HS-5 (cell line): Measurements from ENCODE around the gene NHLH1.
"Not testable (repeated sequence)": the region's sequence is repeated elsewhere in the genome, so short reads cannot be mapped to it uniquely, and the experiment has no call there.

ENCODE experiments used
- DNase-seq: peaks from one replicate; pipeline ENCODE4 v3.0.0-alpha.2; 2012; ENCODE audit warnings: low read depth

Gene NHLH1

DNA sequence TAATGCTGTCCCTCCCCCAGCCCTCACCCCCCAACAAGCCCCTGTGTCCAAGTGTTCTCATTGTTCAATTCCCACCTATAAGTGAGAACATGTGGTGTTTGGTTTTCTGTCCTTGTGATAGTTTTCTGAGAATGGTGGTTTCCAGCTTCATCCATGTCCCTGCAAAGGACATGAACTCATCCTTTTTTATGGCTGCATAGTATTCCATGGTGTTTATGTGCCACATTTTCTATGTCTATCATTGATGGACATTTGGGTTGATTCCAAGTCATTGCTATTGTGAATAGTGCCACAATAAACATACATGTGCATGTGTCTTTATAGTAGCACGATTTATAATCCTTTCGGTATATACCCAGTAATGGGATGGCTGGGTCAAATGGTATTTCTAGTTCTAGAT lies 17.9 kb downstream of the NHLH1 start:
- DNase-seq = not testable (repeated sequence)

DNA sequence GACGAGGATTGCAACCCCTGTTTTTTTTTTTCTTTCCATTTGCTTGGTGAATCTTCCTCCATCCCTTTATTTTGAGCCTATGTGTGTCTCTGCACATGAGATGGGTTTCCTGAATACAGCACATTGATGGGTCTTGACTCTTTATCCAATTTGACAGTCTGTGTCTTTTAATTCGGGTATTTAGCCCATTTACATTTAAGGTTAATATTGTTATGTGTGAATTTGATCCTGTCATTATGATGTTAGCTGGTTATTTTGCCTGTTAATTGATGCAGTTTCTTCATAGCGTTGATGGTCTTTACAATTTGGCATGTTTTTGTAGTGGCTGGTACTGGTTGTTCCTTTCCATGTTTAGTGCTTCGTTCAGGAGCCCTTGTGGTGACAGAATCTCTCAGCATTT lies 21.5 kb downstream of the NHLH1 start:
- DNase-seq = not testable (repeated sequence)

DNA sequence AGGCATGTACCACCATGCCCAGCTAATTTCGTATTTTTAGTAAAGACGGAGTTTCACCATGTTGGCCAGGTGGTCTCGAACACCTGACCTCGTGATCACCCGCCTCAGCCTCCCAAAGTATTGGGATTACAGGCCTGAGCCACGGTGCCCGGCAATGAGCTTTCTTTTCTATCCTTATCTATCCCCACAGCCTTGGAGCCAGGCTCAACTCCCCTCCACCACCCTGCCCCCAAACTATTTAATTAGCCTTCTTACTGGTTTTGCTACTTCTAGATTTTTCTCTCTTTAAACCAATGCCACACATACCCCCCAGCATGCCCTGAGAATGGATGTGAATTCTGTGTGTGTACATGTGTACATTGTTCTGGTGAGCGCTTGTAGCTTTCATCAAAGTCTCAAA lies 27.8 kb downstream of the NHLH1 start:
- no peak for DNase-seq

DNA sequence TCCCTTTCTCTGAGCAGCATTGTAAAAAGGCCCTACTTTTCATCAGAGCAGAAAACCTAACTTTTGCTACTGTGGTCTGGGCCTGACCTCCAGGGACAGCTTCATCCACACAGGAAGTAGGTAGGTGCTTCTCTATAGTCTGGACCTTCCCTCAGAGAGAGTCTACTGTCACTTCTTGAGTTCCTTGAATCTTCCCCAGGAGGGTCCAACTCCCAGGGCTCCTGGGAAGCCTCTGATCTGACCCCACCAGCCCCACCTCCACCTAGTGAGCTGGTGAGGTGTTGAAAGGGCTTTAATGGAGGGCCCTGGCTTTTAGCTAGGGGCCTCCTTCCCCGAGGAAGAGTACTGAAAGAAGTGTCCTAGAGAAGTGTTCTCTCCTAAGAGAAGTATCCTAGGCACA lies 30.8 kb downstream of the NHLH1 start:
- DNase-seq = no peak

DNA sequence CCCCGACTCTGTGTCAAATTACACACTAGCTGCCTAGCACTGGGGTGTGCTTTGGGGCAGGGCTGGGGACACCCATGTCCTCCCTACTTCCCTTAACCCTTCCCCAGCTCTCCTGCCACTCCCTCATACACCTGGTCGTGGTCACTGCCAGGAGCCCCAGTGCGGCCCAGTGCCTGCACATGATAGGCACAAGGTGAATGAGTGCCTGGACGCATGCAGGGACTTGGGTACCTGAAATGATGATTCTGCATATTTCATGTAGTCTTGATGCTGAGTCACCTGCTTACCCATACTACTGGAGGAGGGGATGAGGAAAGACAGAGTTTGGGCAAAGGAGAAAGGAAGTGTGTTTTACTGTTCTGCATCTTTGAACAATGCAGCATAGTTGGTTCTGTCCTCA lies 32.0 kb downstream of the NHLH1 start:
- no peak for DNase-seq

DNA sequence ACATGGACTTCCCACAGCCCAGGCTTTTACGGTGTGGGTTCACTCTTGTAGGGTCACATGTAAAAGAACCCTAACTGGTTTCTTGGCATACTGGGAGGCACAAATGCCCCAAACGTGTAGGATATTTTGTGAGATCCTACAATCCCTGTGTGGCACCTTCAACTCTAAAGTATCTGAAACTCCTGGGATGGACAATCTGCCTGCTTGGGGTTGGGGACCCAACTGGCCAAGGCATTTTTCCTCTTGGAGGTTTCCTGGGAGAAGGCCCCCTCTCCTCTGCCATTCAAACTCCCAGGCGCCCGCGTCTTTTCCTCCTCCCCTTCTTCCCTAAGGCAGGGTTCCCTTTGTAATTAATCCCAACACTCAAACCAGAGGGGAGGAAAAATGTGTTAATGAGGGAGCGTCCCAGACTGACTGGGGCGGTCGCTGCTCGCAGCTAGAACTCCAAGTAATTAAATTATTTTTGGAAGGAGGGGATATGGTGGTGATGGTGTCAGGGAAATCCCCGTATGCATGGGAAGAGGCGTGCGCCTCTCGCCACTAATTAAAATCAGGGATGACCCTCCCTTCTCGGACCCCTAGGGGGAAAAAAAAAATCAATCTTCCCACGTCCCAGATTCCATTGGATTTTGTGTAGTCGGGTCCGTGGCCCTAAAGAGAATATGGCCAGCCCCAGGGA lies 32.8 kb downstream of the NHLH1 start:
- no peak for DNase-seq

DNA sequence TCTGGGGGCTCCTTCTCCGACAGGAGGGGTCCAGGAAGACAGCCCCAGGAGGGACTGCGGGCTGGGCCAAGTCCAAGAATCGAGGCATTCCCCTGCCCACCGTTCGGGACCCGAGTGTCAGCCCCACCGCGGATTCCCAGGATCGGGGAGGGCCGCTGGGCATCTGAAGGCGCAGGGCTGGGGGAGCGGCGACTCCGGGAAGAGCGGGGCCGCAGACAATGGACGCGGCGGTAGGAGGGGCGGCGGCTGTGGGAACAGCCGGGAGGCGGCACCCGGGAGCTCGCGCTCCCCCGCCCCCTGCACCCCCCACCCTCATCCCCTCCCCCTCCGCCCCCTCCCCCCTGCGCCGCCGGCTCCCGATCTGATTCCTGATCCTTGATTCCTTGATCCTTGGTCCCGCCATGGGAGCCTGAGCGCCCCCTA lies 33.4 kb downstream of the NHLH1 start, which contains the start of gene VANGL2:
Gene VANGL2, plus strand, starts transcription at position 342 of the 423 bp plus-strand sequence. CDS start 15,274 bp downstream, outside the sequence.
- DNase-seq = no peak

DNA sequence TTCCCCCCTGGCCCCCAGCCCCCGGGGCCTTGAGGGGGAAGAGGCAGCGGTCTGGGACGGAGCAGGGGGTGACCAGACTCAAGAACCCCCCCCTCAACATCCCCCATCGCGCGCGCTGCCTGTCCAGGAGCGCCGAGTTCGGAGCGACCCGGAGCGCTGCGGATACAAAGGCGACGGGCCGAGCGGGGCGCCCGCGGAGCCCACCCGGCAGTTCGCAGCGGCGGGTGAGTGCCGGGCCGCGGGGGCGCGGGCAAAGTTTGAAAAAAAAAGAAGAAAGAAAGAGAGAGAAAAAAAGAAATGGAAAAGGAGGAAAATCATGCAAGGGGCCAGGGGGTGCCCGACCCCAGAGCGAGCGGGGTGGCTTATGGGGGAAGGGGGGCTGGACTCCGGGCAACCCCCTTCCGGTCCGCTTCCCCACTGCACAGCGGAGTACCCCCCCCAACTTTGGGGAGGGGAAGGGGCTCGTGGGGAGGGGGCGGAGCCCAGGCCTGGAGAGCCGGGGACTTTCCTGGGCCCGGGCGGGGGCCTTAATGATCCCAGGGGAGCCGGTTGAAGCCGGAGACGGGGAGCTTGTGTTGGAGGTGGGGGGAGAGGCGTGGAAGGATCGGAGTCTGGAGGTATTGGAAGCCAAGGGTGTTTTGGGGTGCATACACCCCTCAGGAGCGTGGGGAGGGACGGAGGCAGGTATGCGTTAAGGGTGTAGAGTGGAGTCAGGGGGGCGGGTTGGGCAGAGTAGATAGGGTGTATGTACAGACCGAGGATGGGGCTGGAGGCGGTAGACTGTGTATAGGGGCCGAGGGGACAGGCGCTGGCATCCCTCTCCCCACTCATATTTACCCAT lies 34.0 kb downstream of the NHLH1 start:
- no peak for DNase-seq

DNA sequence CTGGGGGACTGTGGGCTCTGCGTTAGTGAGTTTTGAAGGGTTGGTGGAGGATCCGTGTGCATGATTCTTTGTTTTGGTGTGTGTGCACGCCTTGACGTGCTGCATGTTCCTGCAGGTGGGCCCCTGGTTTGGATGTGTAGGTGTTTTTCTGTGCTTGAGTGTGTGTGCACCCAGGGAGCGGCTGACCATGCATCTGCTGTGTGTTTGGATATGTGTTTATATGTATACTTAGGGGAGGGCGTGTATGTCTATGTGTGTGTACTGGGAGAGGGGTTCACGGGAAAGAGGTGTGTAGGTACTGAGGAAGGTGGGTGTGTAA lies 34.6 kb downstream of the NHLH1 start:
- no peak for DNase-seq

DNA sequence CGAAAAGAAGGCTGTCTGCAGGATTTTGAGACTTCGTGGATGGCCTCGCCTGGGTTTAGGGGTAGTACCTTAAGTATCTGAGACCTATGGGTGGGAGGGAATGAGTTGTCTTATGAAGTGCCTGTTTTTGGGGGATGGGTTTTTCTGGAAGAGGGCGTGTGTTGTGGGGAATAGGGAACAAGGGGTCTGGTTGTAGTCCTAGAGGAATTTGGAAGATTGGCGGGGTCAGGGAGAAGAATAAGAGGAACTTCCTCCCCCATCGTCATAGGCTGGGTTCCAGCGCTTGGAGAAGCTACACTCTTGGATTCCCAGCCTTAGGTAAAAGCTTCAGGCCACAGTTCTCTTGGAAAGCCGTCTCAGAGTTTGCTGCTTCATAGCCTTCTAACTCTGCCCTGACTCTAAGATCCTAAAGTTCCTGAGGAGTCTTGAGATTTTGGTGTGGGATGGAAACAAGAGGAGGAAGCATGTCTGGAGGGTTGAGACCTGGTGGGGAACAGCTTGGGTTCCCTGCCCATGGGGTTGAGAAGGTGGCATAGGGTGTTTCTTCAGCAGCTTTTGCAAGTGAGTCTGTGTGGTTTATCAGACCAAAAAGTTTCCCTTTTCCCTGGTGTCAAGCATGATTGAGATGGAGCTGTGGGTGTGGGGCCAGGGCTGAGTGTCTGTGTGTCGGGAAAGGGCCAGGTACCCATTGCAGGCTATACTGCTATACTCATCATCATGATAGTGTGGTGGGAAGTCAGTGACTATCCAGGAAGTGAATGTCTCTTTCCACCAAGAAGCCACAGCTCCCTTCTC lies 35.3 kb downstream of the NHLH1 start:
- DNase-seq = no peak

DNA sequence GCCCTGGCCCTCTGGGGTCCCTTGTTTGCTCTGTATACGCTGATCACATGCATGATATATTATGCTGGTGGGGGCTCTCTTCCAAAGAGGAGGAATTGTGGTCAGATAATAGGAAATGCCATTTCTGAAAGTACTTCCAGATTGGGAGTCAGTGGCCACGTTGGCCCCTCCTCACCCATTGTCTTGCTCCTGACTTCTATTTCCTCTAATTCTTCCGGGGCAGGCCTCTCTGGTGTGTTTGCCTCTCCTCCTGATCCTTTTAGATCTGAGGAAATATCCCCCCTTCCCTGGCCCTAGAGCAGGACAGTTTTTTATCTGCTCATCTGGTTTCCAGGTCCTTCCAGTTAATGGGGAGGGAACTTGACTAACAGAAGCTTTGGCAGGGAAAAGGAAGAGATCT lies 36.4 kb downstream of the NHLH1 start:
- no peak for DNase-seq

DNA sequence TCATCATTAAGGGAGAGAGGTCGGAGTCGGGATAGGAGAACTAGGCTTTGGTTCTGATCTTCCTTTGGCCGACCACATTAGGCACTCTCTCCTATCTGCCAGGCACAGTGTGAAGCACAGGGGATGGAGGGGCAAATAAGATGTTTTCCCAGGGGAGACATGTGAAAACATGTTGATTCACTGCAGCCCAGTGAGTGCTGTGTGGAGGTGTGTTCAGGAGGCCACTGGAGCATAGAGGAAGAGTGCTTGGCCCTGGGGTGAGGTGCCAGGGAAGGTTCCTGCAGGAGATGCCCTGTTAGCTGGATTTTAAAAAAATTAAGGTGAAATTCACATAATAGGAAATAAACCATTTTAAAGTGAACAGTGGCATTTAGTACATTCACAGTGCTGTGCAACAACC lies 37.2 kb downstream of the NHLH1 start:
- DNase-seq = no peak

DNA sequence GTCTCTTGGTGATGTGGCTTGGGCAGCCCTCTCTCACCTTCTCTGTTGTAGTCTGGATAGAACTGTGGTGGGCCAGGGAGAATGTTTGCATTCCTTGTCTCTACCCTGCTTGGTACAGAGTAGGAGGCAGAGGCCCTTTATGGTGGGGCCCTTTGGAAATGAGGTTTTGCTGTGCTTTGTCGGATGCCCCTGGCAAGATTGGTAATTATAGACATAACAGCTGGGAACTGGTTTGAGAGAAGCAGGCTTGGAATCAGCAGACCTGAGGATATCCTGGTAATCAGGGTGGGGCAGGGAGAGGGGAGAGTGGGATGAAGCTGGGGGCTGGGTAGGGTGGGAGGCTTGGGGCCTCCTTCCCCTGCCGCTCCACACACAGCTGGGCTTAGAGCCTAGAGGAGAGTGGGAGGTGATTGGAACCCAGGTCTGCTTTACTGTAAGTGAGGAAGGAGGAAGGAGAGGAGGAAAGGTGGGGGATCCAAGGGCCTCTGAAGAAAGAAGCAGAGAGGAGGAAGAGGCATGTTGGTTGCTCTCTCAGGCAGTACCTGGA lies 38.5 kb downstream of the NHLH1 start:
- DNase-seq = no peak

DNA sequence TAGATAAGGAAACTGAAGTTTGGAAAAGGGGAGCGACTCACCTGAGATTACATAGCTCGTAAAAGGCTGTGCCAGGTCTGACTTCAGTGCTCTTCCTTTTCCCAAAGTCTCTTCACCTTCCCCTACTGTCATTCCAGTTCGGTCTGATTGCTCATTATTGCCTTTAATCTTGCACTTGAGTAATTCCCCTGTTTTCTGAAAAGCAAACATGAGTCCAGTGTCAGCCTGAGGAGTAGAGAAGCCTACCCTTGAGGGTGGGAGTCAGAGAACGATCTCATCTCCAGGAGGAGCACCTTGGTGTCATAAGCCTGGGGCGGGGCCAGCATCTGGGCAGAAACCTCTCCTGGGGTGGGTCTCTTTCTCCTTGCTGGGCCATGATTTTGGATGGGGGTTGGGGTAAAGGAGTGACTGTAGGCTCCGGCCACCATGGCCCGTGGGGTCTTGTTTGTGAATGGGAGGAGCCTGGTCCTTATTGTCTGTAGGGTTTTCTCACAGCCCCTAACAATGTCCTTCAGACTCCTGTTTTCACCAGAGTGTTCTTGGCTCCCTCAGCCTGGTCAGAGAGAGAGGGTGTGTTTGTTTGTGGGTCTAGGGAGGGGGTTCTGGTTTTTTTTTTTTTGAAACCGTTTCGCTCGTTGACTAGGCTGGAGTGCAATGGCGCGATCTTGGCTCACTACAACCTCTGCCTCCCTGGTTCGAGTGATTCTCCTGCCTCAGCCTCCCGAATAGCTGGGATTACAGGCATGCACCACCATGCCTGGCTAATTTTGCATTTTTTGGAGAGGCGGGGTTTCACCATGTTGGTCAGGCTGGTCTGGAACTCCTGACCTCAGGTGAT lies 39.5 kb downstream of the NHLH1 start:
- no peak for DNase-seq

DNA sequence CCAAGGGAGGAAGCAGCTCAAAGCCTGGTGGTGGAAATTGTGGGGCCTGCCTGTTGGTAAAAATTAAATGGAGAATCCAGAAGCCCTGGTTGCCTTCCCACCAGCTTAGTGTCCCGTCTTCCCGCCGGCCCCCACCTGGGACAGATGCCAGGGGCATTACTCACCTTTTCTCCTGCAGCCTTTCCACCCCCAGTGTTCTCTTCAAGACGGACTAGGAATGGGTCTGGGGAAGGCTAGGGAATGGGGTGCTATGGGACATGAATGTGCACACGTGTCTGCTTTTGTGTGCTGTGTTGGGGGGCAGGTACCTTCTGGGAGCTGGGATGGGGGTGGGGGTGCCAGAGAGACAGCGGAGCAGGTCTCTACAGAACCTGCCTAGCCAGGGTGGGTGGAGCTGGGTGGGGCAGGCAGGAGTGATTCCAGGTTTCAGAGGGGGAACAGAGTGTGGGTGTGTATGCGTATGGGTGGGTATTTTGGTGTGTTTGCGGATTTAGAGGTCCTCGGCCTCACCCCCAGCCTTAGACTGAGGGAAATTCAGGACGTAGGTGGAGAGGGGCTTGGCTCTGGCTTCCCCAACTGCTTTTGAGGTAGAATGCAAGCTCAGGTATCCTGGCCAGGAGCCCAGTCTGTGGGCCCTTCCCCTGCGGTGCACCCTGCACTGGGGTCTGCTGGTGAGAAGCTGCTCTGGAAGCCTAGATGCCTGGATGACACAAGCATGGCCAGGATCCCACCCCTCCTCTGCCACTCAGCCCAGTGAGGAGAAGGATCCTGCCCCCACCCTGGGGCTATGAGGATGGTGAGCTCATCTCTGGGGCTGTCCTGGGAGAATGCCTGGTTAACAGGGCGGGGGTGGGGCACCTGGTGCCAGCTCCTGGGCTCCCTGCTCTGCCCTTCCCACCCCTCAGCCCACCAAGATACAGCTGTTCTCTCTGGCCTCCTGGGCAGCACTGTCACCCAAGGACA lies 41.2 kb downstream of the NHLH1 start:
- no peak for DNase-seq

DNA sequence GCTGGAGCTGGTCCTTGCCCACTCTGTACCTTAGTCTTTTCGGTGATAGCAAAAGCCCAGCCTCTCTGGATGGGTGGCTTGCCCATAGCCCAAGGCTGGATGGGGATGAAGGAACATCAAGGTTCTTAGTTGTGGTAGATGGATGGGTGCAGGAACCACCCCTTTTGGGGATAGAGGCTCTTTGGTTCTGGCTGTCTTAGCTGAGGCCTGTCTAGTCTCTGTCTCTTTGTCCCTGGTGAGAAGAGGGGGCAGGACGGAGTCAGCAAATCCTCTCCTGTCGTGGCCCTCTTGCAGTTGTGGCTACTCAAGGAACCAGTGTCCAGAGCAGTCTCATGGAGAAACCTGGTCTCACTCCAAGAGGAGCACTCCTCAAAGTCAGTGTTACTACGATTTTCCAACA lies 42.0 kb downstream of the NHLH1 start:
- no peak for DNase-seq

DNA sequence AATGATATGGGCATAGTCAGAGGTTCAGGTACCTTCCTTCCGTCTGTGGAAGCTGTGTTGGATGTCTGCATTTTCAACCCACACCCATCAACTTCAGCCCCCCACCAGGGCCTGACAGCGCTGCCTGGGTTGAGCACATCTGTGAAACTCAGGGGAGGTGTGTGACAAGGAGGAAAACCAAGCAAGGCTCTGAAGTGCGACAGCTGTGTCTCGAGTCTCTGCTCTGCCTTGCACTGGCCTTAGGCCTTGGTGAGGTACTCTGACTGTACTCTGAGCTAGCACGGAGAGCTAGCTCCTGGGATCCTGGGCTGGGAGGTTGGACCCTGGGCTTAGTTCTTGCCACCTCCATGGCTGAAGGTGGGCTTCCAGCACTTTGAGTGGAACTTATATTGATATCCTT lies 42.6 kb downstream of the NHLH1 start:
- no peak for DNase-seq

DNA sequence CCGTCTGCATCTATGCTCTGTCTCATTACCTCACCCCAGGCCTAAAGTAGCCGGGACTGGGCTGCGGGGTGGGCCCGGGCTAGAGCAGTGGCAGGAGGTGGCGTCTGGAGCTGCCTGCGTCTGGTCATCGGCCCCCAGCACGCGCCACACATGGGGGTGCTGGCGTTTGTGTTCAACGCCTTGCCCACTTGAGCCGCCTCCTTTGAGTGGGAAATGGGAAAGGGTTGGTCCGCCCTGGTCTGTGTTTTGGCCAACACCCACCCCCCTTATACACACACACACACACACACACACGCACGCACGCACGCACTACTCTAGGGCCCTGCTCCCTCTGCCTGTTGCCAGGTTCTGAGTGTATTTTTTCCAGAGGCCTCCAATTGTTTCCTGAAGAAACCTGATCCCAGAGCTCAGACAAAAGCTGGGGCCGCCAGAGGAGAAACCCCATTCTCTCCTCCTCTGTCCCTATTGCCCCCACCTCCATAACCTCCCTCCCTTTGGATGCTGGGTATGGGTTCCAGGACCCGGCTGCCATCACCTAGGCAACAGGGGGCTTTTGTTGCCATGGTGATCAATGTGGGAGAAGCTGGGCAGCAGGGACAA lies 43.6 kb downstream of the NHLH1 start:
- no peak for DNase-seq

DNA sequence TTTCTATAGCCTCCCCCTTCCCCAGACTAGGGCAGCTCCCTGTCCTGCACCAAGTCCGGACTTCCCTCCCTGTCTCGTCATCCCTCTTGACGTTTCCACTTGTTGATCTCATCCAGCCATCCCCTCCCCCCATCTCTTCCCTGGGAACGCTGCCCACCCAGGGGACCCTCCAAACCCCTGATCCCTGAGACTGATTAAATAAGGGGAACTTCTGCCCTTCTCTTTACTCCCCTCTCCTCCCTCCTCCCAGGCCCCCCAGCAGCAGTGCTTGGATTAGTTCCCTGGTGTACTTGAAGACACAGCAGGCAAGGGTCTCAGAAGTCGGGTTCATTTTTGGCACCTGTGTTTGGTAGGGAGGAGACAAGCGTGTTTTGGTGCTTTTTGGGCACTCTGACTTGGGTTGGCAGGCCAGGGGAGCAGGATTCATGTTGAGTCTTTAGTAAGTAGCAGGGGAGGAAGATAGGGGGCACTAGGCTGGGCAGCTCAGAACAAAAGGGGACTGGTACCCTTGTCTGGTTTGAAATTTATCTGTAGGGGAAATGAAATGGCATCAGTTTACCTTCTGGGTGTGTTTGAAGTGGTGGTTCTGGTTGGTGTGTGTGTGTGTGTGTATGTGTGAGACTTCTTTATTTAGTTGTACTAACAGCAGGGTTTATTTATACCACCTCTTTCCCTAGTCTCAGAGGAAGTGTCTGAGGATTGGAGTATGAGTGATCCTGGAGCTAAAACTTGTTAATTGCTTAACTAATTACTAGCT lies 44.6 kb downstream of the NHLH1 start:
- DNase-seq = no peak
